PC-3 (cell line): ENCODE results near the gene GHRH.

Source experiments
- CTCF ChIP-seq: fragments of 300-600 bp; sonication (generic); conservative IDR thresholded peaks from 2 replicates; pipeline ENCODE4 v1.5.1; 2017; ENCODE audit warnings: antibody characterized with exemption, low read depth, mild to moderate bottlenecking, low read length
- EZH2 ChIP-seq: fragments of 300-600 bp; sonication (generic); IDR thresholded peaks from one replicate; pipeline ENCODE4 v1.6.1; 2017; ENCODE audit warnings: antibody characterized with exemption, mild to moderate bottlenecking, low read length; ENCODE audit not compliant: unreplicated experiment
- EZH2phosphoT487 ChIP-seq: fragments of 300-600 bp; sonication (generic); IDR thresholded peaks from 2 replicates; pipeline ENCODE4 v1.6.1; 2018; ENCODE audit warnings: mild to moderate bottlenecking, antibody characterized with exemption, low read length, borderline replicate concordance

GRCh38 chr20:37209193-37209592 lies 52.4 kb downstream of the GHRH start:
- TF ChIP-seq CTCF (no peak), EZH2phosphoT487 (no peak), EZH2 (no peak)
